NCI-H146 treated with DMSO at 0.1 percent for 48 hours (cell line): Measurements from ENCODE around the gene TIAM1.
"Not testable (repeated sequence)": the region's sequence is repeated elsewhere in the genome, so short reads cannot be mapped to it uniquely, and the experiment has no call there.

Experiments
- DNase-seq: peaks from one replicate; lab custom pipeline; 2025; ENCODE audit not compliant: unreplicated experiment; lab: John Stamatoyannopoulos, UW

TIAM1 gene

DNA sequence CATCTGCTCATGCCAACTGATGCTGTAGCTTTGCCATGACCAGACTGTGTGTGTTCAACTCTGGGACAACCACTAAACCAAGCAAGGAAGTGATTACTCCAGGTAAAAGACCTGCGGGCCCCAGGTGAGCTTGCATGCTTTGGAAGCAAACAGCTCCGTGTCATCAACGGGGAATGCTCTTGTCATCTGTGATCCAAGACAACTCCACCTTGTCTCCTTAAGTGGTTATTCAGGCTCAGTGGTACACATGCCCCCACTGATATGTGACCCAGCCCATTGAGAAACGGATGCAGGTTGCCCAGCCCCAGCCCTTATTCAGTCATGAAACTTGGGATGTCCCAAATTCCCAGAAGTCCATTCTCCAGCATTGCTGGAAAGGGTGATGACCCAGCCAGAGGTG lies 89.0 kb downstream of the TIAM1 start:
- DNase-seq, result no peak

DNA sequence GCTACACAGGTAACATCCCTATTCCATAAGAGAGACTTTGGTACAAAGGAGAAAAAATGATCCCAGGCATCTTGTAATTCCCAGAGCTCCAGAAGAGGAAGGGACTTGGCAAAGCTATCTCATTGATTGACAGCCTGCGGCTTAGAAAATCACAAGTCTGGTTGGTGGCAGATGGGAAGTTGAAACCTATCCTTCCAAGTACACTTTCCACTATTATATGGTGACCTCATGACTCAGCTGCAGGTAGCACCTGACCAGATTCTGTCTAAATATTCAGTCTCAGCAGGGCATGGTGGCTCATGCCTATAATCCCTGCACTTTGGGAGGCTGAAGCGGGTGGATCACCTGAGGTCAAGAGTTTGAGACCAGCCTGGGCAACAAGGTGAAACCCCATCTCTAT lies 89.9 kb downstream of the TIAM1 start:
- no peak for DNase-seq

DNA sequence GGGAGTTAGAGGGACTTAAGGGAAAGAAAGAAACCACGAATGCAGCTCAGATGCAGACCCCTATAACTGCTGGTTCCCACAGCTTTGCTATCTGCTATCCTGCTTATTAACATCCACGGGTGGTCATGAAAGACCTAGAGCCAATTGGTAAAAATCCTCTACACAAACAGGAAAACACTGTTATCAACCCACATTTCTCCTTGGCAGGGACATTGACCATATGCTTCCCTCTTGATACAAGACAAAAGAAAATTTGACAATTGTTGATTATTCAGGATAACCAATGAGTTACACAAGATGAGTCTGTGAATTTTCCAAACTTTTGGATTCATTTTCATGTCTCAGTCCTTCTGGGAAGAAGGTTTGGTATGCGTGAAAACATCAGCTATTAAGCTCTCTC lies 90.4 kb downstream of the TIAM1 start:
- no peak for DNase-seq

DNA sequence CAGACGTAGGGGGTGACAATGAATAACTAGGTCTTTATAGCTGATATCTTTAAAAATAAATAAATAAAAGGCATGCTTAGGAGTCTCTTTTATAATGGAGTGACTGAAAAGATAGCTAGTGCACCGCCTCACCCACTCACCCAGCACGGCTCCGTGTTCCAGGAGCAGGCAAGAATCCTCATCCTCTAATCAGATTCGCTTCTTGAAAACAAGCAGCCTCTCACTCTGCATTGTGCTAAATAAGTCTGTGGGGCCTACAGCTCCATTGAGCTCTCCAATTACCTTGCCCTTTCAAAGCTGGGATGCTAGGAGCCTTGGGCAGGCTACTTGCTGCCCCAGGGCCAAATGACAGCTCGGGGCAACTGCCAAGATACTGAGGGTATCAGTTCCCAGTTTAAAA lies 91.5 kb downstream of the TIAM1 start:
- DNase-seq, result no peak

- DNase-seq, result no peak
These were observed 92.0 kb downstream of the TIAM1 start for GRCh38 chr21:31252091-31252490.

GRCh38 chr21:31251686-31252085 lies 92.4 kb downstream of the TIAM1 start:
- DNase-seq, result no peak

GRCh38 chr21:31248598-31248997 lies 95.5 kb downstream of the TIAM1 start:
- no peak for DNase-seq

DNA sequence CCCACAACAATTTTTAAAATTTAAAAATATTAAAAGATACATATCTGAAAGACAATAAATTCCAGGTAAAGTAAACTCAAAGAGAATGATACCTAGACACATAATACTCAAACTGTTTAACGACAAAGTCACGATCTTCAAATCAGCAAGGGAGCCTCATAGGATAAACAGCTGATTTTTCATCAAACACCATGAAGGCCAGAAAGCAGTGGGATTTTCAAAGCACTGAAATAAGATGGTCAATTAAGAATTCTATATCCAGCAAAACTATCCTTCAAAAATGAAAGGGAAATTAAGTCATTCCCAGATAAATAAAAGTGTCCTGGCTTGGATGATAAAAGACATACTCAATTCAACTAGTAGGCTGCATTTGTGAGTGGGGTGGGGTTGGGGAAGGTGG lies 100.5 kb downstream of the TIAM1 start:
- no peak for DNase-seq

DNA sequence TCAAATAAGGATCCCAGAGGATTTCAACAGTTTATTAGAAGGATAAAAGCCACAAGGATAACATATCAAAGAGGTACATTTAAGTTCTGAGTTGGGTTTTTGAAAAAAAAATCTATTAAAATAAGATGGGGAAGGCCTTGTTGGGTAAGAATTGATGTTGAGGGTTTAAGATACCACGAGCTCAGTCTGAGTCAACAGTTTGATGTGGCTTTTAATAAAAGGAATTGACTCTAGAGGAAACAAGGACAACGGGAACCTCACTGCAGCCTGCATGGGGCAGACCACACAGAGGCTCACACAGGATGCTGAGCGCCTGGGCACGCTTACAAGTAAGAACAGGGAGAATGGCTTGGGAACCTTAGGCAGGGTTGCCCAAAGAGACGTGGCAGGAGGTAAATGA lies 107.5 kb downstream of the TIAM1 start:
- no peak for DNase-seq

DNA sequence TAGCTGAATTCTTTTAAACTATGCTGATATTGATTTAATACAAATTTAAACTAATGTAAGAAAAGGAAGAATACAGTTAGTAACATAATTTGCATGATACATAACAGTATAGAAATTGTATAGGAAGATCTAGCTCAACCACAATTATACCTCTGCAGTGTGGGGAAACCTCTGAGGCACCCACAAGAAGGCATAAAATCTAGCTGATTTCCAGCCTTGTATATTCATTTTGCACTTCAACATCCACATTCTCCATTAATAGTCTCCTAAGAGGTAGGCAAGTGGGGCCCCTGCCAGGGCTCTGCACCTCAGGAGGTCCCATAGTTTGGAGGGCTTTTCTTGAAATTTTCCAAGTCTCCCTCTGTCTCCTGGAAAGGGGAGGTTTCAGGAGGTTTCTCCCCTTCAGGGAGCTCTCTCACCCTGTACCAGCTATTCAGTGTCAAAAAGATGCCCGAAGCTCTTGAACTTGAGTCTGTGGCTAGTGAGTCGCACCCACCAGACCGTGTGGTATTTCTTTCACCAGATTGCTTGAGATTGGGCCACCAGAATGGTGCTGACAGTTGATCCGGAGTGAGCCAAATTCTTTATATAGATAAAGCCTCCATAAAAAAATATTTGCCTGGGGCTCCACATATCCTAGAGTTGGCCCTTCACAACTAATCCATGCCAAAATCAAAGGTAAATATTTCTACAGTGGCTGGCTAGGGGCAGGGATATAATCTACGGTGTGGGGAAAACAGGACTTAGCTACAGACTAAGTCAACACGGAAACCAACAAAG lies 108.2 kb downstream of the TIAM1 start:
- DNase-seq, result no peak

- DNase-seq, result no peak
These were observed 109.1 kb downstream of the TIAM1 start for GRCh38 chr21:31234936-31235335.

- DNase-seq, result no peak
These were observed 110.3 kb downstream of the TIAM1 start for GRCh38 chr21:31233711-31234110.

GRCh38 chr21:31232344-31232743 lies 111.7 kb downstream of the TIAM1 start:
- no peak for DNase-seq

DNA sequence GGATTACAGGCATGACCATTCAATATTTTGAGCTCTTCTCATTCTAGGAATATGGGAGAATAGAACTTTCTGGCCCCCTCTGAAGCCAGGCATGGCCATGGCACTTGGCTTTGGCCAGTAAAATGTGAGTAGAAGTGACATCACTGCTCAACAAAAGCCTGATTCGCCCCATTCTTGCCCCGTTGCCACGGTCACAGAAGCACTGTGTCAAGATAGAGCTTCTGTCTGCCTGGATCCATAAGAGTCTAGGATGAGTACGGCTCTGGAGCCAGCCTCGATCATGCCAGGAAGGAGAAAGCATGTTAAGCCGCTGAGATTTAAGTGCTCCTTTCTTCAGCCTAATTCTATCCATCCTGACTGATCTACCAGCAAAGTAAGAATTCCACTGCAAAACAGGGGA lies 113.1 kb downstream of the TIAM1 start:
- no peak for DNase-seq

DNA sequence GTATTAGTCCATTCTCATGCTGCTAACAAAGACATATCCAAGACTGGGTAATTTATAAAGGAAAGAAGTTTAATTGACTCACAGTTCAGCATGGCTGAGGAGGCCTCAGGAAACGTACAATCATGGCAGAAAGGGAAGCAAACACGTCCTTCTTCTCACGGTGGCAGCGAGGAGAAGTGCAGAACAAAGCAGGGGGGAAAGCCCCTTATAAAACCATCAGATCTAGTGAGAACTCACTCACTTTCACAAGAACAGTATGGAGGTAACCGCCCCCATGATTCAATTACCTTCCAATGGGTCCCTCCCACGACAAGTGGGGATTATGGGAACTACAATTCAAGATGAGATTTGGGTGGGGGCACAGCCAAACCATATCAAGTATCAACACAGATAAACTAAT lies 115.3 kb downstream of the TIAM1 start:
- DNase-seq, result not testable (repeated sequence)

DNA sequence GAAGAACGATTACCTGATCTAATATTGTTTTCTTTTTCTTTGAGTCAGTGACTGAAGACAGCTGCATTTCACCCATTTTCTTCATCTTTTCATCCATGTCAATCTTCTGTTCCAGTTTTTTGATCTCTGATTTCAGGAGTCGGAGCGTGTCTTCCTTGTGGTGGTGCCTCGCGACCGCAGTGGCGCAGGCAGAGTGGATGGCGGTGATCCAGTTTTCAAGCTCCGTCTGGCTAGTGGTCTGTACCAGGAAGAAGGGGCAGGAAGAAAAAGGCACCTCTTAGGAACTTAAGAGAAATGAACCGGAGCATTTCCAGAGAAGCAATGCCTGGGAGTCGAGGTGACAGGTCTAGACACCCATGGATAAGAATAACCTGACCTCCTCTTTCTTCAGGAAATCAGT lies 118.3 kb downstream of the TIAM1 start:
- no peak for DNase-seq

DNA sequence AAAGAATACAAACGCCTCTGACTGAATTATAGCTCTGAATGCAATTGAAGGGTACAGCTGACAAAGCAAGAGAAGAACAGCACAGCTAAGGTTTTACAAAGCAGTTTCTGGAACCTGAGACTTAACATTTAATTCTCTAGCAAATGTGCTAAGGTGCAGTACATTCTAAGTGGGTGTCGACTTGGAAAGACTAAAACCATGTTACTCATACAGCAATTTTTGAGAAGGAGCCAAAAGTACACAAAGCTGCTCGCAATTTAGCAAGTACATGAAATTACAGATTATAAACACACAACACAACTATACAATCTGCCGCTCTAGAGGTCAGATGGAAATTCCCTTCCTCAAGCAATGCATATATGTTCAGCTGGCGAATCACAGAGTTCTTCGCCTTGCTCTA lies 121.9 kb downstream of the TIAM1 start:
- DNase-seq, result no peak

GRCh38 chr21:31221043-31221442 lies 123.0 kb downstream of the TIAM1 start:
- no peak for DNase-seq

GRCh38 chr21:31220575-31220974 lies 123.5 kb downstream of the TIAM1 start:
- DNase-seq, result peak; percentile 84

DNA sequence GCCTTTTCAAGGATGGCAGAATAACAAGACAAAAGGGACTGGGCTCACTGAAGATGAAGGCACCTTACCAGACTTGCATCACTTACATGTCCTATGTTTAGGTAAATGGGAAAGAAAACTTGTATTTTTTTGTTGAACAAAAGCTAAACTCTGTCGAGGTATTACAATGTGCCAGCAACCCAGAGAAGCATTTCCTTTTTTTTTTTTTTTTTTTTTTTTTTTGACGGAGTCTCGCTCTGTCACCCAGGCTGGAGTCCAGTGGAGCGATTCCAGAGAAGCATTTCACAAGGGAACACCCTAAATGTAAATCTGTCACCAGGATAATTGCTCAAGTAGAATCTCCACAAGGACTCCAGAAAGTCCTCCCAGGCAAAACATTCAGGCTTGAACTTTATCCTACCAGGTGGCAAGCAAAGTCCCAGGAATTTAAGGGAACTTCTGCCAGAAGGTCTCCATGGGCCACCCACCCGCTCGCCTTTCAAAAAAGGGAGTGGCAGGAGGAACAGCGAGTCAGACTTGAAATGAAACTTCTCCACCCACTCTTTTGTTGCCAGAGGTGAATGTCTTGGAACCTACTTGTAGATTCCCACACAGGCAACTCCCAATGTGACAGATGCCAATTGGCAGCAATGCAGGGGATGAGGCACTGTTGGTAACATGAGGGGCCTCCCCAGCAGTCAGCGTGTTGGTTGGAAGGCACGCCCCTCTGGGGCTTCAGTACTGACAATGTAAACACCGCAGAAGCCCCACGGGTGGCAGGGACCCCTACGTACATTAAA lies 125.0 kb downstream of the TIAM1 start:
- DNase-seq, result no peak

- DNase-seq, result no peak
These were observed 127.9 kb downstream of the TIAM1 start for GRCh38 chr21:31216206-31216605.

DNA sequence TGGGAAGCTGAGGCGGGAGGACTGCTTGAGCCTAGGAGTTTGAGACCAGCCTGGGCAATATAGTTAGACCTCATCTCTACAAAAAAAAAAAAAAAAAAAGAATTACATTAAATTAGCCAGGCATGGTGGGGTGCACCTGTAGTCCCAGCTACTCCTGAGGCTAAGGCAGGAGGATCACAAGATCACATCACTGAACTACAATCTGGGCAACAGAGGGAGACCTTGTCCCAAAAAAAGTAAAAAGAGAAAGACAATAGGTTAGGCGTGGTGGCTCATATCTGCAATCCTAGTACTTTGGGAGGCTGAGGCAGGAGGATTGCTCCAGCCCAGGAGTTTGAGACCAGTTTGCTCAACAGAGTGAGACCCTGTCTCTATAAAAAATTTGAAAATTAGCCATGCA lies 130.3 kb downstream of the TIAM1 start:
- DNase-seq, result no peak

DNA sequence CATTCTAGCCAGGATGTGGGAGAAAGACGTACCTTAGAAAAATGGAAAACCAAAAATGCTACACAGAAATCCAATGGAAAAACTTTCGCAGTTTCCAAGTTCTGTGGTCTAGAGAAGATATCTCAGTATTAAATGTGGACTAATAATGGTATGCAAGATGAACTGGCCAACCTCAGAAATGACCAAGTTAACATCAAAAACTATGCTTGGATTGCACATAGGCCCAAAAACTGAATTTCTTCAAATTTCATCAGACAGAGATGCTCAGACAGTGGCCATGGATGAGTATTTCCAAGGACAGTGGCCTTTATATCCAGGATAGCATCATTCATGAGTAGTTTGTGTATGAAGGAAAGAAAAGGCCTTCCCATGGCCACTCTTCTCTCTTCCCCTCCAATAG lies 132.2 kb downstream of the TIAM1 start:
- no peak for DNase-seq
